GM18861 (cell line): ENCODE data around the gene VSX1.
A peak's percentile ranks its signal among the peaks of the same experiment; 100 is the strongest.

ENCODE experiments used
- ATAC-seq: cut with Tn5 transposase; IDR thresholded peaks from one replicate; pipeline ENCODE4 v1.9.1; 2021; ENCODE audit not compliant: unreplicated experiment

VSX1 gene

DNA sequence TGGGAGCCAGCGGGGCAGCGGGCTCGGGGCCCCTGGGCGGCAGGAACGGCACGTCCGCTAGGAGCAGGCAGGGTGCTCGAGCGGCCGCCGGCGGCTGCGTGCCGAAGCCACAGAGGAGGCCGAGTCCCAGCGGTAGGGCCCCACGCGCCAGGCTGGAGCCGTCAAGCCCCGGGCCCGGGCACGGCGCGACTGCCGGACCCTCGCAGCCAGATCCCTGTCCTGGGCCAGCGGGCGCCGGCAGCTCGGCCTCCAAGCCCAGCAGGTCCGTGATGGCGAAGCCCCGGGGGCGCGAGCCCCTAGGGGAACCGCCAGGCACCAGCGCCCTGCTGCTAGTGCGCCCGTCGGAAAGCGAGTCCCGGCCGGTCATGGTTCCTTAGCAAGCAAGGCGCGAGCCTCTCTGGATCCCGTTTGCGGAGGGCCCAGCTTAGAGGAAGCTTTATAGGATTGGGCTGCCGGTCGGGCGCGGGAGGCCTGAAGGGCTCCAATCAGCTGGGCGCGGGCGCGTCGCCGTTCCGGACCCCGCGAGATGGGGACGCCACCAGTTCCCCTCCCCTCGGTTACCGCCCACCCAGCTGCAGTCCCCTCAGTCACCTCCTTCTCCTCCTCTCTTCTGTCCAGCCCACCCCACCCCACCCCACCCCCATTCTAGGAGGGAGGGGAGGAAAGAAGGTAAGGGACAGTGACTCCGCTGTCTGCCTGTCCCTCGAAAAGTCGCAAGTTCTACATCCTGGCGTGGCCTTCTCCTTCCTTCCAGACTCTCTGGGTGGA, at the start of gene VSX1:
Gene VSX1, minus strand, starts transcription at position 412 of the 768 bp plus-strand sequence. Its CDS starts 45 bp downstream, at position 367.
- ATAC-seq: no peak

DNA sequence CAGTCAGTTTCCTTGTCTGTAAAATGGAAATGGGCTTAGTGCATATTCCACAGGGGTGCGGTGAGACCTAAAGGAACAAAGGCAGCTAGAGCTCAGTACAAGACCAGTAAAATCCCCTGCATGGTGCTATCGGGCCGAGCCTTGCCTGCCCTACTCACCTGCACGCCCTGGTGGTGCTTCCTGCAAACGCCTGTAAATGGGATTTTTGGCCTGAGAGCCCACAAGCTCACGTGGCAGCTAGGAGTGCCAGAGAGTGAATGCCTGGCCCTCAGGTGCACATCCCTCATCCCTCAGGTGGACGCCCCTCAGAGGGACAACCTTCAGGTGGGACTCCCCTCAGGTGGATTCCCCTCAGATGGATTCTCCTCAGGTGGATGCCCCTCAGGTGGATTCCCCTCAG, 48.0 kb upstream of the VSX1 start:
- ATAC-seq: no peak

GRCh38 chr20:25129428-25129827, 47.5 kb upstream of the VSX1 start:
- no peak for ATAC-seq

DNA sequence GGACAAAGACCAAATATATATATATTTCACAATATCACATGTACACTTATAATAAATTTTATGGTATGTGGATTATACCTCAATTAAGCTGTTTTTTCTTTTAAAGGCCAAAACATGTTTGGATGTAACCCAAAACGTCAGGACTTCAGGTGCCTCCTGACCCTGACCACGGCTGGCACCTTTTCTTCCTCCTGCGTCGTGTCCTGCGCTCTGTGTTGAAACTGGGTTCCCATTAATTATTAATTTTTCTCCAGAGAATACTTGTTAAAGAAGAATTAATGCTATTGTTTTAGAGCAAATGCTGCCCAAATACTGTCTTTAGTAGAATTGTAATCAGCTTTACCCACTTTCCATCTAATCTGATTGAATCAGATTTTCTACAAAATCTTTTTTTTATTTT, 46.7 kb upstream of the VSX1 start:
- no peak for ATAC-seq

DNA sequence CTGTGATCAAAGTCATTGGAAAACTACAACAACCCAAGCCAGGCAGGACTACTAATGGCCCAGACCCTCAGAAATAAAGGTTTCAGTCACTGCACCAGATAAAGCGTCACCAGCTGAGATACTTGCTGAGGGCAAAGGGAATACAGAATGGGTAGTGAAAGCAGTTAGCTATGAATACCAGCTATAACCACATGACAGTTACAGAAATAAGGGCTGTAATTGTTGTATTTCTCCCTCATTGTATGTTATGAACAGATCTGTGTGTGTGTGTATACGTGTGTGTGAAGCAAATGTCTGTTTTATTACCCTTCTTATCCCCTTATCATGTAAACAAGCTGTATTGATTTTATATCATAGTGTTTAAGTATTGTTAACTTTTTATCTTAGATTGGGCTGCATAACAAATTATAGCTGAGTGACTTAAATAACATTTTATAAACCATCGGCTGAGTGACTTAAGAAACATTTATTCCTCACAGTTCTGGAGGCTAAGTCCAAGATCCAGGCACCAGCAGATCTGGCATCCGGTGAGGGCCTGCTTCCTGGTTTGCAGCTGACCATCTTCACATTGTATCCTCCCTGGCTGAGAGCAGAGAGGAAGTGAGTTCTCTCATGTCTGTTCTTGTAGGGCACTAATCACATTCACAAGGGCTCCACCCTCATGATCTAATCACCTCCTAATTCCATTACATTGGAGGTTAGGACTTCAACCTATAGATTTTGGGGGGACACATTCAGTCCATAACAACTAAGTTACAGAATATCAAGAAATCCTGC, 46.0 kb upstream of the VSX1 start:
- ATAC-seq: no peak

GRCh38 chr20:25126204-25127029, 44.5 kb upstream of the VSX1 start:
- ATAC-seq: no peak

GRCh38 chr20:25125636-25126035, 43.7 kb upstream of the VSX1 start:
- ATAC-seq: no peak

DNA sequence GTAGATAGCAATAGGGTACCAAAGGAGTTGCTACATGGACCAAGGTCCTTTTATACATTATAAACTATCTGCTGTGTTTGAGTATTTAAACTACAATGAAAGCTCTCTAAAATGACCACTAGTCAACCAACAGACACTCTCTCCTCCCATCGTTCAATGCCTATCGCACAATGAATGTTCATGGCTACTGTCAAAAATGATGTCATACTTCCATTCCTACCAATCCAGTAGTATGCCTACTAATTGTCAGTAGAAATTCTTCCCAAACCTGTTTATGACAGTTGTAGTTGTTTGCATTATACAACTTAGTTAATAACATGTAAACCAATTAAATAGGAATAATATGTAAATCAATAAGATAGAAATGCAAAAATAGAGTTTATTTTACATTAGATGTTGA, 39.0 kb upstream of the VSX1 start:
- ATAC-seq: no peak

DNA sequence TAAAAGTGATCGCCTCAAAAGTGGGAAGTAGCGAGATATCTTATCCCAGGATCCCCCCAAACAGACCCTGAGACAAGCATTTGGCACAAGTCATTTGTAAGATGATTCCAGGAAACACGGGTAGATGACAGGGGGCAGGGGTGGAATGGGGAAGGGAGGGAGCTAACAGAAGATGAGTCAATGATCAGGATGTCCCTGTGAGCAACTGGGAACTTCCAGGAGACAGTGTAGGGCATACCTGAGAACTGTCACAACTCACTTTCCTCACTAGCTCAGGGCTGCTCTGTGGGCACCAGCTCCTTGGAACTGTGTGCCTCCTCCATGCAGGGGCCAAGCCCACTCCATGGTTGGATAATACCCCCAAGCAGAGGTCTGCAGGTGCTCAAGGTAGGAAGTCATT, 38.5 kb upstream of the VSX1 start:
- ATAC-seq: no peak

GRCh38 chr20:25118529-25118928, 36.6 kb upstream of the VSX1 start:
- no peak for ATAC-seq

DNA sequence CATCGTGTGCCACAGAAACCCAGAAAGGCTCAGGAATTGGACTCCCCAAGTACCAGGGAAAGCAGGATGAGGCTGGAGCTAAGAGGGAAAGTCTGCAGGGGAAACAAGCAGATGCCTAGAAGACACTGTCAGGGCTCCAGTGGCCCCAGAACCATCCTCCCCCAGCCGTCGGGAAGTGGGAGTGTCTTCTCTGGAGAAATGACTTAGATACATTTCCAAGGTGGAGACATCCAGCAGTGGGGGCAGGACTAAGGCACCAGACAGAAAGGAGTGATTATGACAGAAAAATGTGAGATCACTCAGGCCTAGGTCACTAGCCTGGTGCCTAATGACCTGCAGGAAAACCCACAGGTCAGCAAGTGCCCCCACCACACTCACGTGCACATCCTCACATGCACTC, 36.0 kb upstream of the VSX1 start:
- no peak for ATAC-seq

DNA sequence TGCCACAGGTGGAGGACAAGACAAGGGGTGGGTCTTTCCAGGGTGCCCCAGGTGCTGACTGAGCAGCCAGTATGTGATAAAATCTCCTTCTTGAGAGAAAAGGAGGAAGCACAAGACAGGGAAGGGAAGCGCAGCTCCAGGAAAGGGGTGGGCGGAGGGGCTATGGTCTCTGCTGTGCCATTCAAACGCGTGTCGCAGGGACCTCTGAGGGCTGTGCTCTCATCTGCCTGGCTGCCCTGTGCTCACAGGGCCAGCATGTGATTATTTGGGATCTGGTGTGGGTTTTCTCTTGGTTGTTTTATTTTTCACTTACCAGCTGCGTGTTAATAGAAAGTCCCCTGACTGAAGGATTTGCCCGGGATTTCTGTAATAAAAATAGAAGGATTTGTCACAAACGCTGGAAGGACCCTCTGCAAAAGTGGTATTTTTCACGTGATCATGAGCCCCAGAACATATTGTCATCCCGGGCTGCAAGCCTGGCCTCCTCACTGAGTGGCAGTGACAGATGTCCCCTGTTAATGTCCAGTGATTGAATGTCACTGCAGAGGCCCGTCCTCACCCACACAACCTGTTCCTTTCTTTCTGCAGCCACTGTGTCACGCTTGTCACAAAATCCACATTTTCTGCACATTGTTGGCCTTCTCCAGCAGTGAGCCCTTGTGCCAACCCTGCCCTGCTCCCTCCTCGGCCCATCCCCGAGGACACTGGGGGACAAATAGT, 35.0 kb upstream of the VSX1 start:
- no peak for ATAC-seq

GRCh38 chr20:25103526-25103925, 21.6 kb upstream of the VSX1 start:
- no peak for ATAC-seq

DNA sequence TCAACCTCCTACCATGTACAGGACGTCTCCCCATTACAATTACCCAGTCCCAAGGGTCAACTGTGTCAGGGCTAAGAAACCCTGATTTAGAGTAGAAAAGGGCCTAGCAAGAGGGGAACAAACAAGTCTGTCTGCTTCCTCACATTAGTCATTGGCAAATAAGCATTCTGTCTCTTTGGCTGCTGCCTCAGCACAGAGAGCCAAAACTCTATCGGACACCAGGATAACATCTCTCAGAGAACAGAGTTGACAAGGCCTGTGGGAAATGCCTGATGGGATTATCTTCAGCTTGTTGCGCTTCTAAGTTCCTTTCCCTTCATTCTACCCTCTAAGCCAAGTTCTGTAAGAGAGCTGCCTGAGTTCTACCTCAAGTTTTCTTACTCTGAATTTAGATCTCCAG, 19.0 kb upstream of the VSX1 start:
- ATAC-seq: no peak

DNA sequence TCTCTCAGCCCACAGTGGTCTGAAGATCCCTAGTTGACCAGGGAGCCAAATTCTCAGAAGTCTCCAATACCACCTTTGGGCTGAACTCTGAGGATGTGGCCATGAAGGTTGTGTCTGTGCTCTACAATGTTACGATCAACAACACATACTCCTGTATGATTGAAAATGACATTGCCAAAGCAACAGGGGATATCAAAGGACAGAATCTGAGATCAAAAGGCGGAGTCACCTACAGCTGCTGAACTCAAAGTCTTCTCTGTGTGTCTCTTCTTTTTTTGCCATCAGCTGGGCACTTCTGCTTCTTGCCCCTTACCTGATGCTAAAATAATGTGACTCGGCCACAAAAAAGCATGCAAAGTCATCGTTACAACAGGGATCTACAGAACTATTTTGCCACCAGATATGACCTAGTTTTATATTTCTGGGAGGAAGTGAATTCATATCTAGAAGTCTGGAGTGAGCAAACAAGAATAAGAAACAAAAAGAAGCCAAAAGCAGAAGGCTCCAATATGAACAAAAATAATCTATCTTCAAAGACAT, 17.7 kb upstream of the VSX1 start:
- ATAC-seq: no peak

GRCh38 chr20:25097498-25097897, 15.6 kb upstream of the VSX1 start:
- no peak for ATAC-seq

DNA sequence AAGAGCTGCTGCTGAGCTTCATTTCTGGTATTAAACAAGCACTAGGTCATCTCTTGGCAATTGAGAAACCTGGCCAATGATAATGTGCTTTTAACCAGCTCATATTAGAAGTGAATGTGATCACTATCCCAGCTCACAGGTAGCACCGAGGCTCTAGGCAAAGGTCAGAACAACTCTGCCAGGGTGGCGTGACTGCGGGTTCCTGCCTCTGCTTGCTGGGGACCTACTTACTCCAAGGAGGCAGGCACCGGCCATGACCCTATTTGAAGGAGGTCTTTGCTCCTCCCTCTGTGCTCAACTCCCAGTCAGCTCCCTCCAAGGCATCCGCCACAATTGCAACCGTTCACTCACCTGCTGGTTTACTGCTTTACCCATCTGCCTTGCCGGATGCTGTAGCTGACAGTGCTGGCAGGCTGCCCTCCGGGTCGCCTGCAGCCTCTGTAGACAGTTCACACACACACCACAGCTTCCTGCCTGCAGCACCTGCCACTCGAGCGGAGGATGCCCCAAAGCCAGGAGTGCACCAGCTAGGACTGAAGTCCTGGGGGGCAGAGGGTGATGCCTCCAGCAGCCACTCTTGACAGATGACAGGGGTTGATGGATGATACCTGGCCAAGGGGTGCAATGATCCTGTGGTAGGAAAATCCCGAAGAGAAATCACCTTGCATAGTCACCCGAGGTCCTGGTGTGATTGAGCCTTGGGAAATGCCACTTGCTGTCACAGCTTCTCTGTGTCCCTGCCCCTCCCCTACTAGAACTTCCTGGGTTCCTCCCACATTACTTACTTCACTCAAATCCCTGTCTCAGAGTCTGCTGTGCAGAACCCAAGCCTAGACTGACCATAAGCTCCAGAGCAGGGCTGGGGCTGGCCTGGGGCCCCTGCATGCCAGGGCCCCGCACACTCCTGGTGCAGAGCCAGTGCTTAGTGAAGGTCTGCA, 8.8 kb upstream of the VSX1 start:
- ATAC-seq: peak; percentile 84

DNA sequence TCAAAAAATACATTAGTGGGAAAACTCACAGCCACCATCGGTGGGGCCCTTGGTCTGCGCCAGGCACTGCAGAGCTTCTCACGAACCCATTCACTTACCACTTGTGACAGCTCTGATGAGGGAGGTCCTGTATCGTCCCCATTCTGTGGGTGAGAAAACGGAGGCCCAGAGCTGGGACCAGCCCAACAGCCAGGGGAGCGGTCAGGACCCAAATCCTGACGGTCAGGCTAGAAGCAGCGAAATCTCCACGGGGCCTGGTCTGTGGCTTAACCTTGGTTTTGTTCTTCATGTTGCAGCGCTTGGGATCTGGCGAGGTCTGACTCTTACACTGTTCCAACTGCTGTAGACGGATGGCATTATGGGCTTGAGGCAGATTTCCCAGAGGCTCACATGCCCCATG, 7.7 kb upstream of the VSX1 start:
- no peak for ATAC-seq

- no peak for ATAC-seq
Measured at GRCh38 chr20:25089096-25089495, 7.2 kb upstream of the VSX1 start.

DNA sequence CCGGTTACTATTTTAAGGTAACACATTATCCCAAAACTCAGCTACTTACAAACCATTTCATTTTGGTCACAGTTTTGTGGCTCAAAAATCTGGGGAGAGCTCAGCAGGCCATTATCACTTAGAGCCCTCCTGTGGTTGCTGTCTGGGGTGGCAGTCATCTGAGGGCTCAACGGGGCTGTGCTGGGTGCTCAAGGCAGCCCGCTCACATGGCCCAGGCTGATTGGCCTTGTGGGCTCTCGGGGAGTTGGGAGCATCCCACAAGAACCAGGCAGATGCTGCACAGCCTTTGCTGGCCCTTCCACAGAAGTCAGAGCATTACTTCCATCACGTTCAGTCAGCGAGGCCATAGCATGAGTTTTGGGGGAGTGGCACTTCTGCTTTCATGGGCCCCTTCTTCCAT, 6.3 kb upstream of the VSX1 start:
- ATAC-seq: no peak
